ENCODE measurements around the gene ARSA.

GRCh38 chr22:50577697-50577986 lies 50.3 kb downstream of the ARSA start:
- TF ChIP-seq, protein P1, sequence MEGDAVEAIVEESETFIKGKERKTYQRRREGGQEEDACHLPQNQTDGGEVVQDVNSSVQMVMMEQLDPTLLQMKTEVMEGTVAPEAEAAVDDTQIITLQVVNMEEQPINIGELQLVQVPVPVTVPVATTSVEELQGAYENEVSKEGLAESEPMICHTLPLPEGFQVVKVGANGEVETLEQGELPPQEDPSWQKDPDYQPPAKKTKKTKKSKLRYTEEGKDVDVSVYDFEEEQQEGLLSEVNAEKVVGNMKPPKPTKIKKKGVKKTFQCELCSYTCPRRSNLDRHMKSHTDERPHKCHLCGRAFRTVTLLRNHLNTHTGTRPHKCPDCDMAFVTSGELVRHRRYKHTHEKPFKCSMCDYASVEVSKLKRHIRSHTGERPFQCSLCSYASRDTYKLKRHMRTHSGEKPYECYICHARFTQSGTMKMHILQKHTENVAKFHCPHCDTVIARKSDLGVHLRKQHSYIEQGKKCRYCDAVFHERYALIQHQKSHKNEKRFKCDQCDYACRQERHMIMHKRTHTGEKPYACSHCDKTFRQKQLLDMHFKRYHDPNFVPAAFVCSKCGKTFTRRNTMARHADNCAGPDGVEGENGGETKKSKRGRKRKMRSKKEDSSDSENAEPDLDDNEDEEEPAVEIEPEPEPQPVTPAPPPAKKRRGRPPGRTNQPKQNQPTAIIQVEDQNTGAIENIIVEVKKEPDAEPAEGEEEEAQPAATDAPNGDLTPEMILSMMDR (IDR thresholded peaks at IDR 0.05): no peak
- TF ChIP-seq MAX (IDR thresholded peaks at IDR 0.05; ENCODE audit: low read depth) (no peak), SMC3 (IDR thresholded peaks at IDR 0.05; ENCODE audit: low read depth, low read length) (no peak), EP300 (IDR thresholded peaks at IDR 0.05; ENCODE audit: borderline replicate concordance in 1 of 2, low read depth in 1 of 2, low read length in 1 of 2) (no peak), TAF1 (IDR thresholded peaks at IDR 0.05; ENCODE audit: borderline replicate concordance, low read depth, low read length) (no peak), GABPA (IDR thresholded peaks at IDR 0.05; ENCODE audit: low read depth) (no peak), GATA2 (CRISPR knock-in tag; IDR thresholded peaks at IDR 0.05) (no peak), YY1 (IDR thresholded peaks at IDR 0.05; ENCODE audit: low read depth) (no peak)
